ENCODE results near the gene ANKS1B. TPM values are rescaled to one million over a fixed set of nuclear protein-coding genes. Genes with fewer than 3 reads are reported as not detected.

Gene ANKS1B
- total RNA-seq, 1 experiment from 2014 or later: 0.54 TPM

- Histone ChIP-seq H3K9me2 (ENCODE audit: insufficient read depth) (no peaks in the 10 kb centered on the region), H3K4me3 (replicated peaks in 1 of 2; ENCODE audit: low read depth in 1 of 2, low read length in 2 of 2) (no peak overlapping the region), H2AFZ (ENCODE audit: low read depth, low read length, poor library complexity, severe bottlenecking) (no peak overlapping the region), H3K9ac (ENCODE audit: low read length) (no peak overlapping the region), H3K27ac (ENCODE audit: low read depth, low read length) (no peak overlapping the region), H3K27me3 (ENCODE audit: insufficient read depth, low read length) (peaks cover 16% of the 10 kb centered on the region; the same call in 1 of the 2 replicates), H3K36me3 (ENCODE audit: control insufficient read depth in 1 of 2, insufficient read depth in 2 of 2, low read length in 2 of 2) (no peaks in the 10 kb centered on the region), H3K4me2 (ENCODE audit: low read length) (no peak overlapping the region), H3K4me1 (ENCODE audit: control insufficient read depth in 1 of 2, insufficient read depth in 2 of 2, low read length in 2 of 2) (no peaks in the 10 kb centered on the region), H3K79me2 (ENCODE audit: insufficient read depth, low read length) (no peaks in the 10 kb centered on the region), H4K20me1 (ENCODE audit: insufficient read depth) (no peaks in the 10 kb centered on the region), H3K9me3 (ENCODE audit: control insufficient read depth in 1 of 2, insufficient read depth in 1 of 2, low read depth in 1 of 2, low read length in 2 of 2) (no peaks in the 10 kb centered on the region)
- TF ChIP-seq, protein P1, sequence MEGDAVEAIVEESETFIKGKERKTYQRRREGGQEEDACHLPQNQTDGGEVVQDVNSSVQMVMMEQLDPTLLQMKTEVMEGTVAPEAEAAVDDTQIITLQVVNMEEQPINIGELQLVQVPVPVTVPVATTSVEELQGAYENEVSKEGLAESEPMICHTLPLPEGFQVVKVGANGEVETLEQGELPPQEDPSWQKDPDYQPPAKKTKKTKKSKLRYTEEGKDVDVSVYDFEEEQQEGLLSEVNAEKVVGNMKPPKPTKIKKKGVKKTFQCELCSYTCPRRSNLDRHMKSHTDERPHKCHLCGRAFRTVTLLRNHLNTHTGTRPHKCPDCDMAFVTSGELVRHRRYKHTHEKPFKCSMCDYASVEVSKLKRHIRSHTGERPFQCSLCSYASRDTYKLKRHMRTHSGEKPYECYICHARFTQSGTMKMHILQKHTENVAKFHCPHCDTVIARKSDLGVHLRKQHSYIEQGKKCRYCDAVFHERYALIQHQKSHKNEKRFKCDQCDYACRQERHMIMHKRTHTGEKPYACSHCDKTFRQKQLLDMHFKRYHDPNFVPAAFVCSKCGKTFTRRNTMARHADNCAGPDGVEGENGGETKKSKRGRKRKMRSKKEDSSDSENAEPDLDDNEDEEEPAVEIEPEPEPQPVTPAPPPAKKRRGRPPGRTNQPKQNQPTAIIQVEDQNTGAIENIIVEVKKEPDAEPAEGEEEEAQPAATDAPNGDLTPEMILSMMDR (IDR thresholded peaks at IDR 0.05 in 2 of 3, conservative IDR thresholded peaks at IDR 0.05 in 1 of 3; ENCODE audit: borderline replicate concordance in 1 of 3, insufficient read depth in 1 of 3, low read depth in 2 of 3, low read length in 2 of 3): no peak
- no peak for TF ChIP-seq SIN3A (IDR thresholded peaks at IDR 0.05; ENCODE audit: low read depth)
- TF ChIP-seq, protein P2, sequence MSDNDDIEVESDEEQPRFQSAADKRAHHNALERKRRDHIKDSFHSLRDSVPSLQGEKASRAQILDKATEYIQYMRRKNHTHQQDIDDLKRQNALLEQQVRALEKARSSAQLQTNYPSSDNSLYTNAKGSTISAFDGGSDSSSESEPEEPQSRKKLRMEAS (IDR thresholded peaks at IDR 0.05): no peak
- no peak for TF ChIP-seq POLR2A (IDR thresholded peaks at IDR 0.05; ENCODE audit: borderline replicate concordance, extremely low read depth, insufficient read depth, insufficient read length)
- no peak for TF ChIP-seq SRF (IDR thresholded peaks at IDR 0.05; ENCODE audit: low read depth)
- no peak for TF ChIP-seq TCF7L2 (IDR thresholded peaks at IDR 0.05; ENCODE audit: borderline replicate concordance, extremely low read depth, insufficient read depth, insufficient read length)
- no peak for TF ChIP-seq CEBPB (IDR thresholded peaks at IDR 0.05; ENCODE audit: low read depth)
- no peak for TF ChIP-seq JUND (IDR thresholded peaks at IDR 0.05)
- no peak for TF ChIP-seq SP1 (IDR thresholded peaks at IDR 0.05; ENCODE audit: low read depth)
- TF ChIP-seq POLR2AphosphoS5 (IDR thresholded peaks at IDR 0.05; ENCODE audit: low read depth, low read length): no peak
- TF ChIP-seq, protein P3, sequence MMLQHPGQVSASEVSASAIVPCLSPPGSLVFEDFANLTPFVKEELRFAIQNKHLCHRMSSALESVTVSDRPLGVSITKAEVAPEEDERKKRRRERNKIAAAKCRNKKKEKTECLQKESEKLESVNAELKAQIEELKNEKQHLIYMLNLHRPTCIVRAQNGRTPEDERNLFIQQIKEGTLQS (IDR thresholded peaks at IDR 0.05): no peak
- TF ChIP-seq REST (IDR thresholded peaks at IDR 0.05; ENCODE audit: low read depth): no peak
- TF ChIP-seq ZNF274 (IDR thresholded peaks at IDR 0.05; ENCODE audit: low read depth, low read length): no peak
- TF ChIP-seq EGR1 (IDR thresholded peaks at IDR 0.05; ENCODE audit: low read depth): no peak
- no peak for TF ChIP-seq RAD21 (IDR thresholded peaks at IDR 0.05; ENCODE audit: low read depth)
- TF ChIP-seq FOSL1 (IDR thresholded peaks at IDR 0.05; ENCODE audit: low read depth): no peak
- TF ChIP-seq EZH2phosphoT487 (IDR thresholded peaks at IDR 0.05; ENCODE audit: borderline replicate concordance): no peak
- TF ChIP-seq ELF1 (IDR thresholded peaks at IDR 0.05; ENCODE audit: borderline replicate concordance, low read depth): no peak
- TF ChIP-seq CBX3 (IDR thresholded peaks at IDR 0.05; ENCODE audit: low read depth): no peak
- ATAC-seq (no peak), DNase-seq (ENCODE audit: low read depth, low spot score) (no peak)
- intact Hi-C loops (cut with micrococcal nuclease): no loop called here
- RAD21 ChIA-PET (ENCODE audit: low non-redundant PET in 1 of 2, low total read pairs in 2 of 2, uncharacterized antibody in 2 of 2, unreplicated experiment in 2 of 2): no interaction called here
- POLR2A ChIA-PET: no interaction called here
- BruUV-seq (replicated peaks): no TSS peak
- CTCF ChIA-PET: no interaction called here
Observed at GRCh38 chr12:99142651-99143050, 842.1 kb downstream of the ANKS1B start.

Measured in HCT116 (cell line).